MCF 10A (cell line): ENCODE results near the gene COL4A1. TPM values are rescaled to one million over a fixed set of nuclear protein-coding genes. Genes with fewer than 3 reads are reported as not detected.

Source experiments
- BruUV-seq: library from RNA; stranded (reverse); fragments of 400-500 nt; replicated peaks from 2 replicates; lab custom pipeline; 2021; lab: Mats Ljungman, UMichigan
- CTCF ChIA-PET: fragments of 300-600 bp; sonication (Branson Sonifier 250); formaldehyde crosslinking; extraction: SDS; loops from one replicate; lab custom pipeline; 2021; ENCODE audit warnings: antibody characterized with exemption, inconsistent platforms; lab: Yijun Ruan, JAX
- POLR2A ChIA-PET: fragments of 300-600, 350-650 bp; sonication (Branson Sonifier 250); formaldehyde crosslinking; extraction: SDS; loops from one replicate; lab custom pipeline; 2020; ENCODE audit warnings: antibody characterized with exemption, inconsistent platforms; lab: Yijun Ruan, JAX
- DNase-seq: peaks from one replicate; pipeline ENCODE4 v3.0.0-alpha.2; 2018; ENCODE audit not compliant: unreplicated experiment
- H3K27ac Mint-ChIP-seq: one replicate; pipeline ENCODE4 v1.8.0; 2022; ENCODE audit warnings: mild to moderate bottlenecking, low read depth, mixed read lengths; ENCODE audit not compliant: unreplicated experiment
- H3K27me3 Mint-ChIP-seq: one replicate; pipeline ENCODE4 v1.8.0; 2022; ENCODE audit warnings: mixed read lengths; ENCODE audit not compliant: insufficient read depth, unreplicated experiment
- H3K36me3 Mint-ChIP-seq: one replicate; pipeline ENCODE4 v1.8.0; 2022; ENCODE audit warnings: mild to moderate bottlenecking, moderate library complexity, mixed read lengths; ENCODE audit not compliant: insufficient read depth, unreplicated experiment
- H3K4me1 Mint-ChIP-seq: one replicate; pipeline ENCODE4 v1.8.0; 2022; ENCODE audit warnings: mixed read lengths; ENCODE audit not compliant: insufficient read depth, unreplicated experiment
- H3K4me3 Mint-ChIP-seq: one replicate; pipeline ENCODE4 v1.8.0; 2022; ENCODE audit warnings: mild to moderate bottlenecking, moderate library complexity, mixed read lengths; ENCODE audit not compliant: unreplicated experiment
- H3K9me3 Mint-ChIP-seq: one replicate; pipeline ENCODE4 v1.8.0; 2022; ENCODE audit warnings: mixed read lengths; ENCODE audit not compliant: unreplicated experiment
- intact Hi-C: fragments of 100-400 bp; cut with micrococcal nuclease; formaldehyde crosslinking; loops from 2 replicates; pipeline ENCODE4 v1.14.1; 2022
- total RNA-seq: library from RNA; stranded (reverse); gene quantifications from 2 replicates; pipeline ENCODE4 v1.2.3, GENCODE V29; 2022
- TF ChIP-seq, protein P1 (sequence below): fragments of 200-600 bp; IDR thresholded peaks from one replicate; pipeline ENCODE4 v1.8.0; 2022; ENCODE audit warnings: antibody characterized with exemption, mild to moderate bottlenecking; ENCODE audit not compliant: unreplicated experiment

Gene COL4A1
- total RNA-seq, 1 experiment from 2014 or later: 42.1 TPM

DNA sequence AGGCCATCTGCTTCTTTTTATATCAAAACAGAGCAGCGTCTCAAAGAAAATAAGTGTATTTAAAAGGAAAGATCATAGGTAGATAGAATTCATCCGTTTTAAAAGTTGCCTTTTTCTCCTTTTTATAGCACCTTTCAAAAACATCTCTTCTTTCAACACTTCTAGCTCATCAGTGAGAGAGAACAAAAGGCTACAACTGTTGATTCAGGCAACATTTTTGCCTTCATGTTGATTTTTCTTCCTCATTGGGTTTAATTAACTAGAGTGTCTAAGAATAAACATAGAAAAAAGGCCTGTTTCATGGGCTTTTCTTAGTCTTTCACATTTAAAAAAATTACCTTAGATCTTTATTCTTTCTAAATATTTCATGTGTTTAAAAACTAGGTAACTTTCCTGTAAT is 13.7 kb upstream of the COL4A1 start:
- H3K36me3 Mint-ChIP-seq: peaks cover 8% of the 10 kb centered on the region
- CTCF ChIA-PET: no interaction called here

DNA sequence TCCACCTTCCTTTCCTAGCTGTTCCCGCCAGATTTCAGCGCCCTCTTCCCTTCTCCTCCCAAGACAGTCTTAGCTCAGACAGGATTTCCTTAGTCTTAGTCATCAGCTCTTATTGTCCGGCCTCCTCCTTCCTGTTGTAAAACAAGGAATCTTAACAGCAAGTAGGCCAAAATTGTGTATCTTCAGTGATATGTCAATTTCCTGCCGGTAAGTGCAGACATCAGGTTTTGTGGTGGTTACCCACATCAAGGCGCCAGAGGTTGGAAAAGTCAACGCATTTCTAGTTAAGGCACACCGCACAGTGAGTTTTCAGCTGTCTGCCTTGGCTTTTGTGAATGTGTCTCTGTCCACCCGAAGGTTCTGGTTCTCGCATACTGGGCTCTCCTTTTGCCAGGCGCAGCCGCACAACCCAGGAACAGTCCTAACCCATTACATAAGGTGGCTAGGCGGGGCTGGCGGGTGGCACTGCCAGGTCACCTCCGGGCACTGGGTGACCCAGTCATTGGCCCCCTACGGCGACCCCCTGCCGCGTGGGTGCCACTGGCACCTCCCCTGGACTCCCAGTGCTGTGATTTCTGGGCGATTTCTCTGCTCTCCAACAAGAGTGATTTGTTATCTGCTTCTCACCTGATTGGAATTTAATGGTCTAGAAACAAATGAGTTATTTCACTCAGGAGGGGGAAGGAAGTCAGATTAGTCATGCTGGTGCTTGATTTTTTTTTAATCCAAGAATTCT is 13.0 kb upstream of the COL4A1 start:
- ChIA-PET POLR2A (interaction anchor here (0.6 to 1.9 kb wide), 7 partner anchors 11 to 92 kb away, joined by 3 to 8 read pairs (median 5); partner anchors contain the start of genes COL4A1 and COL4A2), CTCF (interaction anchor here (0.6 kb wide), 2 partner anchors 87 to 101 kb away, joined by 3 read pairs; no protein-coding TSS in a partner anchor)
- H3K27me3 Mint-ChIP-seq: no peaks in the 10 kb centered on the region
- no TSS peak for BruUV-seq
- TF ChIP-seq, protein P1, sequence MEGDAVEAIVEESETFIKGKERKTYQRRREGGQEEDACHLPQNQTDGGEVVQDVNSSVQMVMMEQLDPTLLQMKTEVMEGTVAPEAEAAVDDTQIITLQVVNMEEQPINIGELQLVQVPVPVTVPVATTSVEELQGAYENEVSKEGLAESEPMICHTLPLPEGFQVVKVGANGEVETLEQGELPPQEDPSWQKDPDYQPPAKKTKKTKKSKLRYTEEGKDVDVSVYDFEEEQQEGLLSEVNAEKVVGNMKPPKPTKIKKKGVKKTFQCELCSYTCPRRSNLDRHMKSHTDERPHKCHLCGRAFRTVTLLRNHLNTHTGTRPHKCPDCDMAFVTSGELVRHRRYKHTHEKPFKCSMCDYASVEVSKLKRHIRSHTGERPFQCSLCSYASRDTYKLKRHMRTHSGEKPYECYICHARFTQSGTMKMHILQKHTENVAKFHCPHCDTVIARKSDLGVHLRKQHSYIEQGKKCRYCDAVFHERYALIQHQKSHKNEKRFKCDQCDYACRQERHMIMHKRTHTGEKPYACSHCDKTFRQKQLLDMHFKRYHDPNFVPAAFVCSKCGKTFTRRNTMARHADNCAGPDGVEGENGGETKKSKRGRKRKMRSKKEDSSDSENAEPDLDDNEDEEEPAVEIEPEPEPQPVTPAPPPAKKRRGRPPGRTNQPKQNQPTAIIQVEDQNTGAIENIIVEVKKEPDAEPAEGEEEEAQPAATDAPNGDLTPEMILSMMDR: no peak
- intact Hi-C loops: loop anchor here (1.0 to 2.0 kb wide), 2 partner anchors 77 to 92 kb away; no protein-coding TSS in a partner anchor
- peak overlapping the region; percentile 68 for H3K4me3 Mint-ChIP-seq
- peaks cover 8% of the 10 kb centered on the region for H3K36me3 Mint-ChIP-seq
- DNase-seq: peak; percentile 83
- H3K4me1 Mint-ChIP-seq: peaks cover 20% of the 10 kb centered on the region
- H3K9me3 Mint-ChIP-seq: no peaks in the 10 kb centered on the region
- peak overlapping the region; percentile 95 for H3K27ac Mint-ChIP-seq

More for the DNA sequence above, 13.7 kb upstream of the COL4A1 start:
- TF ChIP-seq, protein P1: no peak
- no peak for DNase-seq
- no peaks in the 10 kb centered on the region for H3K9me3 Mint-ChIP-seq
- TSS peak; percentile 63 for BruUV-seq
- H3K4me1 Mint-ChIP-seq: peaks cover 20% of the 10 kb centered on the region
- no peaks in the 10 kb centered on the region for H3K27me3 Mint-ChIP-seq
- intact Hi-C loops: loop anchor here (1.0 to 2.0 kb wide), 2 partner anchors 76 to 92 kb away; no protein-coding TSS in a partner anchor
- H3K4me3 Mint-ChIP-seq: peak overlapping the region; percentile 68
- H3K27ac Mint-ChIP-seq: peak overlapping the region; percentile 95
- POLR2A ChIA-PET: interaction anchor here (1.9 kb wide), 1 partner anchor 14 kb away, joined by 7 read pairs; the partner anchor contains the start of genes COL4A1 and COL4A2

DNA sequence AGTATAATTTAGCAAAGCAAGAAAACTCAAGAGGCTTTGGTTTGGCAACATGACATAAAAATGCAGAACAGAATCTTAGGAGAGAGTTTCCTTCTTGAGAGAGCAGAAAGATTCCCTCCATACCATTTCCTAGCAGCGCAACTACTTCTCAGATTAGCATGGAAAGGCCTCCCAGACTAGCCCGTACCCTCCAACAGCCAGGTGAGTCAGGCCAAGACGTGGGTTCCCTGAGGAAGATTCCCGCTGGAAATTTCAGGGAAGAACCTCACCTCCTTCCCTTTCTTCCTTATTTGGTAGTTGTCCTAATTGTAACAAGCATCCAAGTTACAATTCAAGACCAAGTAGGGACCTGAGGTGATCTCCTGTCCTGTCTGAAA is 12.4 kb upstream of the COL4A1 start:
- ChIA-PET POLR2A (interaction anchor here (0.6 to 1.9 kb wide), 7 partner anchors 11 to 93 kb away, joined by 3 to 8 read pairs (median 5); partner anchors contain the start of genes COL4A1 and COL4A2), CTCF (interaction anchor here (0.6 kb wide), 2 partner anchors 88 to 100 kb away, joined by 3 read pairs; no protein-coding TSS in a partner anchor)
- Mint-ChIP-seq H3K36me3 (peaks cover 8% of the 10 kb centered on the region), H3K4me1 (peaks cover 20% of the 10 kb centered on the region), H3K27me3 (no peaks in the 10 kb centered on the region), H3K9me3 (no peaks in the 10 kb centered on the region), H3K27ac (peak overlapping the region; percentile 95), H3K4me3 (peak overlapping the region; percentile 68)
- TSS peak; percentile 77 for BruUV-seq
- no peak for DNase-seq
- intact Hi-C loops: no loop called here
- TF ChIP-seq, protein P1: no peak

DNA sequence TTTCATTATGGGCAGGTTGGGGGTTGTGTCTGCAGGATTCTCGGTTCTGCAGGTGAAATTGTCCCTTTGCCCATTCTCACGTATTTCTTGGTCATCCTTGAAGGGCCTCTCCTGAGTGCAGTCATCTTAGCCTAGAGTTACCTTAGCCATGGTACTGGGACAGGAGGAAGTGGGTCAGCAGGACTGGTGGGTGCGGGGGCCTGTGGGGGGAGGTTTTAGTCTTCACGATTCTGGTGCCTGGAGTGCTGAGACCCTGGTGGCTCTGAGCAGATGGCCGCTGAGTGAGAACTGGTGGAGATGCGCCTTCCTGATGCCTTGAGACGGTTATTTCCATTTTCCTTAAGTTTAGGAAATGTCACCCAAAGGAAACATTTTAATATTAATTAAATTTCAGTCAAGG is 12.0 kb upstream of the COL4A1 start:
- no peak for DNase-seq
- H3K4me1 Mint-ChIP-seq: peaks cover 20% of the 10 kb centered on the region
- TF ChIP-seq, protein P1: no peak
- intact Hi-C loops: no loop called here
- peak overlapping the region; percentile 95 for H3K27ac Mint-ChIP-seq
- no peak overlapping the region for H3K4me3 Mint-ChIP-seq
- H3K9me3 Mint-ChIP-seq: no peaks in the 10 kb centered on the region
- peaks cover 8% of the 10 kb centered on the region for H3K36me3 Mint-ChIP-seq
- POLR2A ChIA-PET: interaction anchor here (1.6 kb wide), 1 partner anchor 10 kb away, joined by 8 read pairs; no protein-coding TSS in a partner anchor
- BruUV-seq: no TSS peak
- CTCF ChIA-PET: interaction anchor here (0.6 kb wide), 1 partner anchor 125 kb away, joined by 3 read pairs; no protein-coding TSS in a partner anchor
- no peaks in the 10 kb centered on the region for H3K27me3 Mint-ChIP-seq
